ENCODE results near the gene OGT. TPM values are rescaled to one million over a fixed set of nuclear protein-coding genes. Genes with fewer than 3 reads are reported as not detected.

OGT gene
- total RNA-seq, 4 donors from 2014 or later = 72.2 to 139 (median 90.6) TPM

- DNase-seq (ENCODE audit: low spot score in 2 of 2) = no peak
- TF ChIP-seq CTCF (IDR thresholded peaks at IDR 0.05) (no peak), POLR2A (IDR thresholded peaks at IDR 0.05) (no peak)
- intact Hi-C loops (cut with DNase I; ENCODE audit: low total_unique reads) = no loop called here
- H3K4me3 ChIP-seq (ENCODE audit: low read depth, poor library complexity, severe bottlenecking) = no peak overlapping the region
- 89 to 92% methylated on average over 3 of the region's 3 CpGs for WGBS, 2 donors
These were observed 90.8 kb downstream of the OGT start for GRCh38 chrX:71623714-71624113.

DNA sequence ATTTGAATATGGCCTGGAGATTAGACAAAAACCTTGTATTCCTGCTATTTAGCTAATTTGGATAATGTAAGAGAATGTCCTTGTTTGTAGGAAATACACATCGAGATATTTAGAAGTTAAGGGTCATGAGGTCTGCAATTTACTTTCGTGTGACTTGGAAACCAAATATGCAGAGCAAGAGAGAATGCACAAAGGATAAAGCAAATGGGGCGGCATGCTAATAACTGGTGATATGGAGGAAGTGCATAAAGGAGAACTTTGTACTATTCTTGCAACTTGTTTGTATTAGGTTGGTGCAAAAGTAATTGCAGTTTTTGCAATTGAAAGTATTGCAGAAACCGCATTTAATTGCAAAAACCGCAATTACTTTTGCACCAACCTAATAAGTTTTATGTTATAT is 92.6 kb downstream of the OGT start:
- no peak for TF ChIP-seq POLR2A (IDR thresholded peaks at IDR 0.05)
- no peak for TF ChIP-seq CTCF (IDR thresholded peaks at IDR 0.05)
- H3K4me3 ChIP-seq (ENCODE audit: low read depth, poor library complexity, severe bottlenecking) = no peak overlapping the region
- intact Hi-C loops (cut with DNase I; ENCODE audit: low total_unique reads) = no loop called here
- no peak for DNase-seq (ENCODE audit: low spot score in 2 of 2)
- 90% methylated on average over 5 of the region's 5 CpGs for WGBS, 2 donors

Other genes starting within 250 kb of the OGT start
- gene NONO, start 249.5 kb upstream of the OGT start, total RNA-seq = 100 to 1,000 TPM; 166 to 216 (median 191) TPM
- gene ITGB1BP2, start 231.4 kb upstream of the OGT start, total RNA-seq = 1 to 10 TPM in 1 of 4 donors, under 1 TPM in 2, not detected in 1; 0.16 to 1.9 (median 0.21) TPM
- gene TAF1, start 166.7 kb upstream of the OGT start, total RNA-seq = 10 to 100 TPM; 34.3 to 44.9 (median 38.2) TPM
- gene GCNA, start 45.3 kb downstream of the OGT start, total RNA-seq = 1 to 10 TPM in 2 of 4 donors, under 1 TPM in 2; 0.67 to 3.8 (median 0.98) TPM
- not detected for gene CXCR3, start 85.4 kb downstream of the OGT start, total RNA-seq
- gene CXorf49, start 185.2 kb downstream of the OGT start, total RNA-seq = not detected
- gene CXorf49B, start 230.2 kb downstream of the OGT start, total RNA-seq = not detected